DND-41 (cell line): ENCODE measurements around the gene DNAAF5.

Source experiments
- ATAC-seq: fragments of 200-7000 bp; cut with Tn5 transposase; 3 replicates; pipeline ENCODE4 v1.9.1; 2021; ENCODE audit warnings: low read depth; ENCODE audit not compliant: insufficient read depth
- DNase-seq: peaks from one replicate; pipeline ENCODE4 v3.0.0-alpha.2; 2020
- H2AFZ ChIP-seq: 2 replicates; pipeline ENCODE4 v1.6.0; 2012; ENCODE audit warnings: low read depth, low read length
- H3K27ac ChIP-seq: 2 replicates; pipeline ENCODE4 v1.5.1; 2012; ENCODE audit warnings: low read length, inconsistent platforms
- H3K27me3 ChIP-seq: fragments of 200-600 bp; sonication (generic); 2 replicates; pipeline ENCODE4 v1.6.0; 2012; ENCODE audit warnings: low read length, mild to moderate bottlenecking, inconsistent platforms; ENCODE audit not compliant: insufficient read depth, poor library complexity
- H3K36me3 ChIP-seq: 2 replicates; pipeline ENCODE4 v1.5.1; 2012; ENCODE audit warnings: low read length, inconsistent platforms; ENCODE audit not compliant: insufficient read depth
- H3K4me1 ChIP-seq: 2 replicates; pipeline ENCODE4 v1.5.1; 2012; ENCODE audit warnings: mild to moderate bottlenecking, low read length; ENCODE audit not compliant: insufficient read depth
- H3K4me2 ChIP-seq: 2 replicates; pipeline ENCODE4 v1.6.0; 2012; ENCODE audit warnings: mild to moderate bottlenecking, moderate library complexity, low read length, inconsistent platforms; ENCODE audit not compliant: insufficient read depth
- H3K4me3 ChIP-seq, 2 experiments: fragments of 200-600 bp in 1 of 2; shearing (Covaris generic) in 1 of 2; 2 replicates each; pipeline ENCODE4 v1.5.1; 2012 to 2016; ENCODE audit warnings: inconsistent platforms in 2 of 2, low read length in 2 of 2, mild to moderate bottlenecking in 2 of 2, low read depth in 1 of 2, moderate library complexity in 1 of 2
- H3K79me2 ChIP-seq: 2 replicates; pipeline ENCODE4 v1.6.0; 2012; ENCODE audit warnings: low read length, inconsistent platforms; ENCODE audit not compliant: insufficient read depth
- H3K9ac ChIP-seq: 2 replicates; pipeline ENCODE4 v1.6.0; 2012; ENCODE audit warnings: low read depth, mild to moderate bottlenecking, inconsistent platforms, low read length, moderate library complexity
- H3K9me3 ChIP-seq: 2 replicates; pipeline ENCODE4 v1.5.1; 2012; ENCODE audit warnings: low read length, moderate library complexity, mild to moderate bottlenecking, inconsistent platforms; ENCODE audit not compliant: insufficient read depth, severe bottlenecking
- H4K20me1 ChIP-seq: 2 replicates; pipeline ENCODE4 v1.6.0; 2012; ENCODE audit warnings: low read length; ENCODE audit not compliant: insufficient read depth
- CTCF ChIP-seq: IDR thresholded peaks from 2 replicates; pipeline ENCODE4 v1.5.1; 2012; ENCODE audit warnings: borderline replicate concordance, low read length, moderate library complexity, mild to moderate bottlenecking; ENCODE audit not compliant: poor library complexity, severe bottlenecking; ENCODE audit errors: extremely low read depth
- EZH2 ChIP-seq: IDR thresholded peaks from 3 replicates; pipeline ENCODE4 v1.6.1; 2012; ENCODE audit warnings: borderline replicate concordance, low read depth, mild to moderate bottlenecking, moderate library complexity, low read length, inconsistent platforms; ENCODE audit not compliant: severe bottlenecking

DNAAF5 gene

GRCh38 chr7:770741-771166 lies 44.3 kb downstream of the DNAAF5 start:
- no peak overlapping the region for H2AFZ ChIP-seq
- no peak for ATAC-seq
- TF ChIP-seq CTCF, result no peak
- TF ChIP-seq EZH2, result no peak
- no peak overlapping the region for H3K27ac ChIP-seq
- H3K9me3 ChIP-seq, result no peaks in the 10 kb centered on the region
- no peaks in the 10 kb centered on the region for H3K27me3 ChIP-seq
- H4K20me1 ChIP-seq, result peaks cover 13% of the 10 kb centered on the region; the same call in 1 of the 2 replicates
- H3K9ac ChIP-seq, result no peak overlapping the region
- H3K79me2 ChIP-seq, result no peaks in the 10 kb centered on the region
- H3K4me2 ChIP-seq, result no peak overlapping the region
- no peak for DNase-seq
- H3K4me1 ChIP-seq, result no peaks in the 10 kb centered on the region
- H3K36me3 ChIP-seq, result peaks cover 93% of the 10 kb centered on the region
- H3K4me3 ChIP-seq, result no peak overlapping the region

- no peaks in the 10 kb centered on the region for H3K9me3 ChIP-seq
- peaks cover 13% of the 10 kb centered on the region; the same call in 1 of the 2 replicates for H4K20me1 ChIP-seq
- no peak overlapping the region for H2AFZ ChIP-seq
- H3K27ac ChIP-seq, result no peak overlapping the region
- DNase-seq (no peak), ATAC-seq (no peak)
- H3K4me1 ChIP-seq, result no peaks in the 10 kb centered on the region
- TF ChIP-seq CTCF, result no peak
- no peak for TF ChIP-seq EZH2
- H3K79me2 ChIP-seq, result no peaks in the 10 kb centered on the region
- H3K36me3 ChIP-seq, result peaks cover 94% of the 10 kb centered on the region
- H3K4me3 ChIP-seq, result no peak overlapping the region
- no peak overlapping the region for H3K4me2 ChIP-seq
- H3K9ac ChIP-seq, result no peak overlapping the region
- no peaks in the 10 kb centered on the region for H3K27me3 ChIP-seq
Measured at GRCh38 chr7:771234-772004, 44.9 kb downstream of the DNAAF5 start.

GRCh38 chr7:772005-772294 lies 45.5 kb downstream of the DNAAF5 start:
- Histone ChIP-seq H3K27me3 (no peaks in the 10 kb centered on the region), H2AFZ (no peak overlapping the region), H3K4me3 (no peak overlapping the region), H3K4me1 (no peaks in the 10 kb centered on the region), H3K4me2 (no peak overlapping the region), H3K79me2 (no peaks in the 10 kb centered on the region), H3K9me3 (no peaks in the 10 kb centered on the region), H4K20me1 (peaks cover 13% of the 10 kb centered on the region; the same call in 1 of the 2 replicates), H3K36me3 (peaks cover 95% of the 10 kb centered on the region), H3K27ac (no peak overlapping the region), H3K9ac (no peak overlapping the region)
- ATAC-seq (no peak), DNase-seq (no peak)
- TF ChIP-seq EZH2 (no peak), CTCF (no peak)

- no peak for TF ChIP-seq EZH2
- no peak for TF ChIP-seq CTCF
Measured at GRCh38 chr7:772392-772791, 45.9 kb downstream of the DNAAF5 start.

More at GRCh38 chr7:772392-772791, 45.9 kb downstream of the DNAAF5 start:
- Histone ChIP-seq H3K9ac (no peak overlapping the region), H3K4me3 (no peak overlapping the region), H3K27me3 (no peaks in the 10 kb centered on the region), H3K4me1 (no peaks in the 10 kb centered on the region), H2AFZ (no peak overlapping the region), H4K20me1 (peaks cover 12% of the 10 kb centered on the region; the same call in 1 of the 2 replicates), H3K79me2 (no peaks in the 10 kb centered on the region), H3K9me3 (no peaks in the 10 kb centered on the region), H3K27ac (no peak overlapping the region), H3K36me3 (peaks cover 96% of the 10 kb centered on the region), H3K4me2 (no peak overlapping the region)
- DNase-seq, result no peak
- ATAC-seq, result no peak
